Activated T-cell treated with anti-CD3 and anti-CD28 coated beads for 24 hours (primary cell): ENCODE measurements around the gene FARP2.
"Not testable (repeated sequence)": the region's sequence is repeated elsewhere in the genome, so short reads cannot be mapped to it uniquely, and the experiment has no call there.

Experiments used
- DNase-seq: peaks from one replicate; pipeline ENCODE4 v3.0.0-alpha.2; 2020; ENCODE audit warnings: low read depth

FARP2 gene

DNA sequence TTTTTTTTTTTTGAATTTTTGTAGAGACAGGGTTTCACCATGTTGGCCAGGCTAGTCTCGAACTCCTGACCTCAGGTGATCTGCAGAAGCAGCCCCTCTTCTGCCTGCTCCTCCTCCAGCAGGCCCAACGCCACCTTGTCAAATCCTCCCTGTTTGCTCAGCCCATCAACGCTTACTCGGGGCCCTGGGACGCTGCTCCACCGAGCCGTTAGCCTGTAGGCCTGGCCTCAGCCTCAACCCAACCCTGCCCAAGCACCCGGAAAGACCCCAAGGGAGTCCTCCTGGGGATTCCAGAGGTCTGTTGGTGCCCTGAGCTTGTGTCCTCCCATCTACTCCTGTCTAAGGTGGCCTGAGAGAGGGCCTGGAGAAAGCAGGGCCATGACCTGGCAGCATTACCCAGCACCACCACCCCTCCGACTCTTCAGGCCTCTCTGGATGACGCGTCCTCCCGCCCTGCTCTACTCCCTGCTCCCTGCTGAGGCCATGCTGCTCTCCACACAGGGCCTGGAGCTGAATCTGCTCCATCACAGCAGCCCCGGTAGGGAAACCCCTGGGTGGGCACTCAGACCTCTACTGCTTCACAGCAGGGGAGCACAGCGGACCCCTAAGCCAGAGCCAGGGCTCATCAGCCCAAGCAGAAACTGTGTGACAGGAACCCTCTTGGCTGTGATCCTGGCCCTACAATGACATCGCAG, 149.1 kb downstream of the FARP2 start:
- no peak for DNase-seq

DNA sequence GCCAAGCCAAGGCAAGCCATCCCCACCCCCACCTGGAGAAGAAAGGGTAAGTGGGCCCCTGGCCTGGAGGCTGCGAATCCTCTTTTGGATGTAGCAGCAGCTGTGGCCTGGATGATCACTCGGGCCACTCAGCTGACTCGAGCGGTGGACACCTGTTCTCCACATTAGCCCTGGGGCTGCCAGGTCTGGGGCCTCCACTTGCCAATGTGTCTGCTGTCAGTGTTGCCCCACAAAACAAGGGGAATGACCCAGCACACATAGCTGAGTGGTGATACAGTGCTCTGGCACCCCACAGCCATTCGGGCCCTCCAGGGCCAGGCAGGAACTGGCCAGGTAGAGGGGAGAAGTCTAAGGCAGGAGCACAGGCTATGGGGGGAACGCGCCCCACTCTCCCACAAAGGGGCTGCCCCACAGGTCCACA, 149.7 kb downstream of the FARP2 start:
- no peak for DNase-seq

- not testable (repeated sequence) for DNase-seq
Measured at GRCh38 chr2:241506317-241506716, 150.2 kb downstream of the FARP2 start.

DNA sequence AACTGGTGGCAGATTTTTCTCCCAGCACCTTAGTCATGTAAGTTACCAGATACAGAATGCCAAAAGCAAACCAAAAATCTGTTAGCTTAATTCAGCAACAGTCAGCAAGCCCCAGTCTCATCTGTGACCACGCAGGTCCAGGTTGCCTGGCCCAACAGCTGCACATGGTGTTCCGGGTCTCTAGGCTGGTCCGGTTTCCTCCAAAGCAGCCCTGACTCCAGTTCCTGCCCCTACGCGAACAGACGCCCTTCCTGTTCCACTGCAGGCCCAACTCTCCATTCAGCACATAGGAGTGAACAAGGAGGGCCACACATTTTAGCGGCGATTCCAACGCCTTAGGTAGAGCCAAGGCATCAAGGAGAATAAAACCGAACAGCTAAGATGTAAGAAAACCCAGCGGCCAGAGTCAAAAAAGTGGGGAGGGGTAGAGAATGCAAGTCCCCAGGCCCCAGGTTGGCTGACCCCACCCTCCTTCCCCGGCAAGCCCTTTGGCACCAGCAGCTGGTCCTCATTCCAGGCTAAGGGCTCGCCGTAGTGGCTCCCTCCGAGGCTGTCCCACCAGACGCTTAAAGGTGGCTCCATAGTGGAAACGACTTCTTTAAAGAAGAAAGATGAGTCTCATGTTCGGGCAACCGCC, 150.8 kb downstream of the FARP2 start:
- no peak for DNase-seq

GRCh38 chr2:241507430-241508239, 151.6 kb downstream of the FARP2 start:
- peak; percentile 7 for DNase-seq

GRCh38 chr2:241508240-241509154, 152.4 kb downstream of the FARP2 start, which contains the start of gene STK25:
STK25 (minus strand) TSS chr2:241508584; CDS start chr2:241508035, 549 bp downstream.
- DNase-seq: peak; percentile 96

DNA sequence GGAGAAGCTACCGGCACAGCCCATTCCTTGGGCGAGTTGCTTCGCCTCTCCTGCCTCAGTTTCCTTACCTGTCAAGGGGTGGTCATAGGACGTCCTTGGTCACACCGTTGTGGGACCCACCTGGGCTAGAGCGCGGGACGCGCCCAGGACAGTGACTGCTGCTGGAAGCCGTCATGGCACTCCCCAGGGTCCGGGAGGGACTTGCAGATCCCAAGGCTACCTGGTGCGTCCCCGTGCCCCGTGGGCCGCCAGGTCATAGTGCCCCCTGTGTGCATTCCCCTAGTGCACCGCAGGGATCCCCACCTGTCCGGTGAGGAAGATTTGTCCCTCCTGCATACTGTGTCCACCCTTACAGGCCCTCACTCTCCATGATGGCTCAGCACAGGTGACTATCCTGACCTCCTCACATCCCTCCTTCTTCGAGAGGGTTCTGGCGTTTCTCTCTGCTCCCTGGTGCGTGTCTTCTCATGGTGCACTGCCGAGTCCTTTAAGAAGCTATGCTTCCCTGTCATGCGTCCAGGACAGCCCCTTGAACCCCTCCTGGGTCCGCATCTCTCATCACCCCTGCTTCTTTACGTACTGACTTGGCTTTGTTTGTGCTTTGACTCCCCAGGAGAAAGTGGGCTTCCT, 153.2 kb downstream of the FARP2 start:
- DNase-seq: no peak

DNA sequence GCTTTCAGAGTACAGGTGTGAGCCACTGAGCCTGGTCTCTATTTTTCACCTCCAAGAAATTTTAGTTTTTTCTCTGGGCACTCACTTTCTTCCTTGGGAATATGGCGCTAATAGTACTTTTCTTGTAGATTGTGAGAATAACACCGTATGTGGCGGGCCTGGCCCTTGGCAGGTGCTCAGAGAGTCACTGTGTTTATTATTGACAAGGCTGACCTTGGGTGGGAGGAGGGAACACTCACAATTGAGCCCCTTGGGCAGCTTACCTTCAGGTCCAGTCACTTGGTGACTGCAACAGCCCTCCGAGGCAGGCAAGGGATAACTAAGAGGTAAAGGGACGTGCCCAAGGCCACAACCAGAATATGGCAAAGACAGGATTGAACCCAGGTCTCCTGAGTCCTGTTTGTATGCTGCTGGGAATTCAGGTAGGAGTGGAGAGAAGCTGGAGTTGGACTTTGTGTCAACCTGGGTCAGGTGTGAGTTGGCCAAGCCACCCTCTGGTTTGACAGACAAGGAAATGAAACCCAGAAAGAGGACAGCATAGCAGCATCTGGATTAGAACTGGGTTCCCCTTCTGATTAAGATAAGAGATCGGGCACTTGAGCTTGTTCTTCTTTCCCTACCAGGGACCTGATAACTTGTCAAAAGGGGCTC, 155.1 kb downstream of the FARP2 start:
- DNase-seq: no peak

DNA sequence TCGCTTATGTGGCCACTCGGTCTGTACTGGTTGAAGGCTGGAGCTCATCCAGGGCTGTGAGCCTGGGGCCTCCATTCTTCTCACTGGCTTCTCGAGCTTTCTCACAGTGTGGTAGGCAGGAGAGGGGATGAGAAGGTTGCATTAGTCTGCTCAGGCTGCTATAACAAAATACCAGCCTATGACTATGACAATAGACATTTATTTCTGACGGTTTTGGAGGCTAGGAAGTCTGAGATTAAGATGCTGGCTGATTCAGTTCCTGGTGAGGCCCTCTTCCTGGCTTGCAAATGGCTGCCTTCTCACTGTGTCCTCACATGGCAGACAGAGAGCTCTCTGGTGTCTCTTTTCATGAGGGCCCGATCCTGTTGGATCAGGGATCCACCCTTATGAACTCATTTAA, 158.5 kb downstream of the FARP2 start:
- DNase-seq: no peak

DNA sequence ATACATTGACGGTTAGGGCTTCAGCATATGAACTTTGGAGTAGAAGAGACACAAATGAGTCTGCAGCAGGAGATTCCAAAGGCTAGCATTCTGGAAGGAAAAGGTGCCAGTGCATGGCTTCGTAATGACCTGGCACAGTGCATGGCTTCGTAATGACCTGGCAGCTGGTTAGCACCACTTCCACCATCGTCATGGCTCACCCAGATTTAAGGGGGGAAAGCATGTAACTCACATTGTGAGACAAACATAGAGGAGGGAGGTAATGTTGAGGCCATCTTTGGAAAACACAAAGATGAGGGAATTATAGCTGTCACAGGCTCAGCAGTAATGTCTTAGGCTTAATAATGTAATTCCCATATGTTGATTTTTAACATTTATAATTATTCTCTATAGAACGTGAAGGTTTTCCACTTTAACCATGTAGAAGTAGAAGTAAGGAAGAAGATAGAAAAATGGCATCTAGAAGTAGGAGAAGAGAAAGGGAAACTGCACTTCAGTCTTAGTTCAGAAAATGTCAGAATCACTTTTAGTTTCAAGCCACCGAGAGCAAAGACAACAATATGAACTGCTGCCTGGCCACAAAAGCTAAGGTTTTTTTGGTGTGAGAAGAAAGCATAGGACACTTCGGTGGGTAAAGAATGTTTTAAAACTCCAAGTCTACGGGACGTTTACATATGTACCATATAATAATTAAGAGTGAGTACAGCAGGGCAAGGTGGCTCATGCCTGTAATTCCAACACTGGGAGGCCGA, 159.1 kb downstream of the FARP2 start:
- no peak for DNase-seq

DNA sequence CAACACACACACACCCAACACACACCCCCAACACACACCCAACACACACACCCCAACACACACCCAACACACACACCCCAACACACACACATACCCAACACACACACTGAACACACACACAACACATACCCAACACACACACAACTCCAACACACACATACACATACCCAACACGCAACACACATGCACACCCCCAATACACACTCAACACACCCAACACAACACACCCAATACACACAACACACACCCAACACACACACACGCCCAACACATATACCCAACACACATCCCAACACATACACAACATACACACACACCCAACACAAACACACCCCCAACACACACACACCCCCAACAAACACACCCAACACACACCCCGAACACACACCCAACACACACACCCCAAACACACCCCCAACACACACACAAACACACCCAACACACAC, 160.5 kb downstream of the FARP2 start:
- no peak for DNase-seq

- no peak for DNase-seq
Measured at GRCh38 chr2:241517297-241517696, 161.2 kb downstream of the FARP2 start.

- DNase-seq: no peak
Measured at GRCh38 chr2:241519669-241520068, 163.6 kb downstream of the FARP2 start.

DNA sequence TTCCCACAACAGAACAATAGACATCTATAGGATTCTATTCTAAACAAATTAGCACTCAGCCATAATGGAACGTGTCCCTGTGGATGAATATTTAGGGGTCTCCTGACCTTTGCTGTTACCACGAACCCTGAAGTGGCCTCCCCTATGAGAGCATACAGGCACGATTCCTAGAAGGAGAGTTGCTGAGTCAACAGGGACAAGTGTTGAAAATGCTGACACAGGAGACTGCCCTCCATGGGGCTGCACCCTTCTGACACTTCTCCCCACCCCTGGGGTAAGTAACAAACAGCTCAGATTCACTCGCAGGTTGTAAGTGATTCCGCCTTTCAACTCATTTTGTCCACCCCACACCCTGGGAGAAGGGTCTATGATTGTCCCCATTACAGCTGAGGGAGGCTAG, 166.4 kb downstream of the FARP2 start:
- no peak for DNase-seq

- DNase-seq: not testable (repeated sequence)
Measured at GRCh38 chr2:241525818-241526780, 170.0 kb downstream of the FARP2 start.

GRCh38 chr2:241530571-241530970, 174.5 kb downstream of the FARP2 start:
- no peak for DNase-seq

DNA sequence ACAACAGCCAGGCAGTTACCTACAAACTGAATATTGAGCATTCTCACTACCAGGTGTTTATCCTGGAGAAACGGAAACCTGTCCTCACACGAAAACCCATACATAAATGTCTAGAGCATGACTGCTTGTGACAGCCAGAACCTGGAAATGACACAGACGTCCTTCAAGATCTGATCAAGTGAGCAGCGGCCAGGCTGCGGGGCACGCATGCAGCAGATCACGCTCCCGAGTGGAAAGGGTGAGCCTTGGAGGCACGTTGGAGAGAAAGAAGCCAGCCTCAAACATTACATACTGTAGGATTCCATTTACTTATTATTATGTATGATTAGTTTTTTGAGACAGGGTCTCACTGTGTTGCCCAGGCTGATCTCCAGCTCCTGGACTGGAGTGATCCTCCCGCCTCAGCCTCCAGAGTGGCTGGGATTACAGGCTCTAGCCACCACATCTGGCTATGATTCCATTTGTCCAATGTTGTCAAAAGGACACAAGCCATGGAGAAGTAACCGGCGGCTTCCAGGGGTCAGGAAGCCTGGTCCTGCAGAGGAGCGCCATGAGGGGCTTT, 175.2 kb downstream of the FARP2 start:
- DNase-seq: no peak

DNA sequence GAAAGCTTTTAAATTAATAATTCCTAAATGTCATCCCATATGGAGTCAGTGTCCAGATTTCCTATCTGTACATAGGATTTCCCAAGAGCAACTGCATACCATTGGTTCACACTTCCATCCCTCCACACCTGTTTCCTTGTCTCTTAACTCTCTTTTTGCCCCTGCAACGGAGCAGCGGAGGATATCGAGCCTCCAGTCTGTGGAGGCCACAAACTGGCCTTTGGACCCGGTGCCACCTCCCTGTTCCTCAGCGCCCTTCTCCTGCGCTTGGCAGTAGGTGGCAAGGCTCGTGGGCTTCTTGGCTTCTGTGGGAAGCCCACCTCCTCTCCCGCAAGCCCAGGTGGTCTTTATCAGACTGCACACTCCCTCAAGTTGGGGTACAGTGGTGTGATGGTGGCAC, 176.1 kb downstream of the FARP2 start:
- no peak for DNase-seq
